Mammary epithelial cell (primary cell): Measurements from ENCODE around the gene FANCC.

Source experiments
- CTCF ChIP-seq, 2 donors: IDR thresholded peaks in 1 of 2; conservative IDR thresholded peaks in 1 of 2; 2 replicates each; pipeline ENCODE4 v1.5.1; 2011 to 2012; ENCODE audit warnings: inconsistent platforms in 2 of 2, low read length in 2 of 2, mild to moderate bottlenecking in 2 of 2, control low read depth in 1 of 2, low read depth in 1 of 2; ENCODE audit not compliant: insufficient read depth in 1 of 2; ENCODE audit errors: extremely low read depth in 1 of 2
- EZH2 ChIP-seq: IDR thresholded peaks from 2 replicates; pipeline ENCODE4 v1.6.1; 2012; ENCODE audit warnings: low read length, inconsistent platforms, borderline replicate concordance

- no peak for TF ChIP-seq CTCF (conservative IDR thresholded peaks at IDR 0.05 in 1 of 2, IDR thresholded peaks at IDR 0.05 in 1 of 2; ENCODE audit: extremely low read depth in 1 of 2, insufficient read depth in 1 of 2, low read depth in 1 of 2, low read length in 2 of 2)
- no peak for TF ChIP-seq EZH2
Observed at GRCh38 chr9:95342571-95342970, 25.1 kb upstream of the FANCC start.
